ENCODE data around the gene KMO.

GRCh38 chr1:241612533-241613477 is 80.6 kb downstream of the KMO start:
- TF ChIP-seq, protein P1, sequence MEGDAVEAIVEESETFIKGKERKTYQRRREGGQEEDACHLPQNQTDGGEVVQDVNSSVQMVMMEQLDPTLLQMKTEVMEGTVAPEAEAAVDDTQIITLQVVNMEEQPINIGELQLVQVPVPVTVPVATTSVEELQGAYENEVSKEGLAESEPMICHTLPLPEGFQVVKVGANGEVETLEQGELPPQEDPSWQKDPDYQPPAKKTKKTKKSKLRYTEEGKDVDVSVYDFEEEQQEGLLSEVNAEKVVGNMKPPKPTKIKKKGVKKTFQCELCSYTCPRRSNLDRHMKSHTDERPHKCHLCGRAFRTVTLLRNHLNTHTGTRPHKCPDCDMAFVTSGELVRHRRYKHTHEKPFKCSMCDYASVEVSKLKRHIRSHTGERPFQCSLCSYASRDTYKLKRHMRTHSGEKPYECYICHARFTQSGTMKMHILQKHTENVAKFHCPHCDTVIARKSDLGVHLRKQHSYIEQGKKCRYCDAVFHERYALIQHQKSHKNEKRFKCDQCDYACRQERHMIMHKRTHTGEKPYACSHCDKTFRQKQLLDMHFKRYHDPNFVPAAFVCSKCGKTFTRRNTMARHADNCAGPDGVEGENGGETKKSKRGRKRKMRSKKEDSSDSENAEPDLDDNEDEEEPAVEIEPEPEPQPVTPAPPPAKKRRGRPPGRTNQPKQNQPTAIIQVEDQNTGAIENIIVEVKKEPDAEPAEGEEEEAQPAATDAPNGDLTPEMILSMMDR (IDR thresholded peaks at IDR 0.05; ENCODE audit: insufficient read depth, low read depth, low read length): no peak
- no peak for TF ChIP-seq EZH2 (IDR thresholded peaks at IDR 0.05; ENCODE audit: insufficient read depth, low read length)

Data from astrocyte (in vitro differentiated cells and primary cell).